NCI-H2227 (cell line): ENCODE measurements around the gene LILRB2.
"Not testable (repeated sequence)": the region's sequence is repeated elsewhere in the genome, so short reads cannot be mapped to it uniquely, and the experiment has no call there.

ENCODE experiments used
- DNase-seq: peaks from one replicate; lab custom pipeline; 2025; ENCODE audit not compliant: unreplicated experiment; lab: John Stamatoyannopoulos, UW

LILRB2 gene

GRCh38 chr19:54242646-54243045, 38.3 kb downstream of the LILRB2 start, which contains the start of gene LILRA6:
LILRA6 (minus strand) TSS chr19:54242790.
- not testable (repeated sequence) for DNase-seq

- not testable (repeated sequence) for DNase-seq
Measured at GRCh38 chr19:54242234-54242633, 38.7 kb downstream of the LILRB2 start.

- not testable (repeated sequence) for DNase-seq
Measured at GRCh38 chr19:54240372-54241336, 40.3 kb downstream of the LILRB2 start.

GRCh38 chr19:54239491-54240371, 41.2 kb downstream of the LILRB2 start:
- DNase-seq: not testable (repeated sequence)

DNA sequence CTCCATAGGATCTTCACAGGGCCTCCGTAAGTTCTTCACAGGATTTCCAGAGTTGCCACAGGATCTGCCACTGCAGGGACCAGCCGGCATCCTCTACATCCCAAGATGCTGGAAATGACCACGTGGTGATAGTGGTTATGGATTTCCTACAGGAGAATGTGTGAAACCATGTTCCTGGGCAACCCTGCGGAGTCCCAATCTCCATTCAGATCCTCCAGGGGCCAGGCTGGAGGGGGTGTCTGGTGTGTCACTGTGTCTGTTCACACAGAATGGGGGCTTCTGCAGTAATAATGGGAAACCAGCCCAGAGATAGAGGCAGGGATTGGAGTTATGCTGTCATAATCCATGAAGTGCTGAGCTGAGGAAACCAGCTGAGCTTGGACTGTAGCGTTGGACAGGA, 47.0 kb downstream of the LILRB2 start:
- no peak for DNase-seq

- DNase-seq: peak; percentile 98
Measured at GRCh38 chr19:54231077-54231931, 49.6 kb downstream of the LILRB2 start.

DNA sequence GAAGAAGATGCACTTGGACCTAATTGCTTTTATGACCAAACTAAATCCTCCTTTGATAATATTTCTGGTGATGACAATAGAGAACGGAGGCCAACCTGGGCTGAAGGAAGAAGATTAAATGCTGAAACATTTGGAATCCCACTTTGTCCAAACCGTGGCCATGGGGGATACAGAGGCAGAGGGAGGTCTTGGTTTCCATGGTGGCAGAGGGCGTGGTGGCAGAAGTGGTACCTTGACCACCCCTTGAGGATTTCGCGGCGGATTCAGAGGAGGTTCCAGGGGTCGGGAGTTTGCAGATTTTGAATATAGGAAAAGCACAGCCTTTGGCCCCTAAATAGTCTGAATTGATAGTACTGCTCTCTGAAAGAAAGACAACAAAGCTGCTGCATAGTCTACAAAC, 50.9 kb downstream of the LILRB2 start:
- no peak for DNase-seq

DNA sequence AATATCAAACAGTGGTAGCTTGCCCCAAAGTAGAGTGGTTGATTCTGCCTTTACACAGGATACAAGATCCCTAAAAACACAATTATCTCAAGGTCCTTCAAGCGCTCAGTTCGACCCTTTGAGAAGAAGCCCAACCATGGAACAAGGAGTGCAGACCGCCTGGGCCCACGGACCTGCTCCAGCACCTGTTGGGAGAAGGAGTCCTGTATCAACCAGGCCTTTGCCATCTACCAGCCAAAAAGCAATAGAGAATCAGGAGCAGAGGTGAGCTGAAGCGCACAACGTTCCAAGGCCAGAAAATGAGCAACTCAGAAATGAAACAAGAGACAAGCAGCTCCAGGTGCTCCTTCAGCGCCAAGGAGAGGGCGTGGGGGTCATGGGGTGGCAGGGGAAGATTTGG, 51.8 kb downstream of the LILRB2 start:
- no peak for DNase-seq

DNA sequence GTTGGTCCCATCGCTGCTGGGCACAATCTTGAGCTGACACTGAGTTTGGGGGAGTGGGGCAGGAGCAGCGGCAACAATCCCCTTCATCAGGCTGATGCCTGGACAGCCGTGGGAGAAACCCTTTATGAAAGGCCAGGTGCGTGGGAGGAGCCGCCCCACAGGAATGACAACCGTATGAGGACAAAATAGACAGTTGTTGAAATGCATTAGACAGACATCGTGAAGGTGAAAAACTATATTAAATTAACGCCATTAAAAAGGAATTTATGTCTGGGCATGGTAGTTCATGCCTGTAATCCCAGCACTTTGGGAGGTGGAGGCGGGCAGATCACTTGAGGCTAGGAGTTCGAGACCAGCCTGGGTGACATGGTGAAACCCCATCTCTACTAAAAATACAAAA, 56.3 kb downstream of the LILRB2 start:
- DNase-seq: not testable (repeated sequence)

DNA sequence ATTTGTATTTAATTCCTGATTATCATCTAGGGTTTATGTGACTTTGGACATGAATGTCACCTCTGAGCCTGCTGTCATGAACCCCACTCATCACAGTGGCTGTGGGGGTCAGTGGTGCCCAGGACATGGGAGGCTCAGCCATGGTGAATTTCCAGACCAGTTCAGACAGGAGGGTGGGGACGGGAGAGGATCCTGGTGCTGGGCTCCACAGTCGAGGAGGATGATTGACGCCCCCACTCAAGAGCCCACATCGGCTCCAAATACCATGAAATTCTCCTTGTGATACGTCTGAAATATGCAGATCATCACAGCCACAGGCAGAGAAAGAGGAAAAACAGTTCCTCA, 57.0 kb downstream of the LILRB2 start:
- DNase-seq: not testable (repeated sequence)
